HepG2 (cell line): ENCODE measurements around the gene C11orf68. TPM values are rescaled to one million over a fixed set of nuclear protein-coding genes. Genes with fewer than 3 reads are reported as not detected.

Experiments
- ADNP ChIP-seq: sonication (generic); formaldehyde crosslinking; IDR thresholded peaks from 2 replicates; pipeline ENCODE4 v1.4.0; 2020; ENCODE audit warnings: missing genetic modification reagents
- DMAP1 ChIP-seq: IDR thresholded peaks from 2 replicates; pipeline ENCODE4 v1.6.1; 2016
- ERF ChIP-seq: IDR thresholded peaks from 2 replicates; pipeline ENCODE4 v1.6.1; 2018; ENCODE audit warnings: missing biosample characterization, missing genetic modification reagents
- FOXA1 ChIP-seq, 2 experiments: fragments of 450-650 bp in 1 of 2; sonication (generic) in 1 of 2; formaldehyde crosslinking in 1 of 2; IDR thresholded peaks; 2 replicates each; pipeline versions ENCODE4 v1.4.0 to v1.6.1; 2016 to 2020; ENCODE audit warnings: missing genetic modification reagents in 1 of 2
- HOXA3 ChIP-seq: sonication (generic); formaldehyde crosslinking; IDR thresholded peaks from 2 replicates; pipeline ENCODE4 v1.5.0; 2020; ENCODE audit warnings: missing genetic modification reagents
- JARID2 ChIP-seq: sonication (generic); formaldehyde crosslinking; IDR thresholded peaks from 2 replicates; pipeline ENCODE4 v1.8.1; 2023; ENCODE audit warnings: missing genetic modification reagents, inconsistent platforms; ENCODE audit not compliant: insufficient replicate concordance
- JDP2 ChIP-seq: sonication (generic); formaldehyde crosslinking; IDR thresholded peaks from 2 replicates; pipeline ENCODE4 v1.8.1; 2022; ENCODE audit warnings: missing genetic modification reagents, borderline replicate concordance
- KLF6 ChIP-seq: IDR thresholded peaks from 2 replicates; pipeline ENCODE4 v1.8.0; 2016; ENCODE audit warnings: missing biosample characterization, missing genetic modification reagents
- MEF2D ChIP-seq: sonication (generic); formaldehyde crosslinking; IDR thresholded peaks from 2 replicates; pipeline ENCODE4 v1.5.1; 2020; ENCODE audit warnings: mild to moderate bottlenecking, missing genetic modification reagents
- PAF1 ChIP-seq: IDR thresholded peaks from 2 replicates; pipeline ENCODE4 v1.6.1; 2016; ENCODE audit warnings: missing genetic modification reagents, missing compliant biosample characterization
- THAP11 ChIP-seq: IDR thresholded peaks from 2 replicates; pipeline ENCODE4 v1.6.1; 2016; ENCODE audit warnings: missing biosample characterization, missing genetic modification reagents
- ZBTB3 ChIP-seq: sonication (generic); formaldehyde crosslinking; IDR thresholded peaks from 2 replicates; pipeline ENCODE4 v1.4.0; 2020; ENCODE audit warnings: low read depth, mild to moderate bottlenecking, moderate library complexity, missing genetic modification reagents, borderline replicate concordance
- ZNF335 ChIP-seq: sonication (generic); formaldehyde crosslinking; IDR thresholded peaks from 2 replicates; pipeline ENCODE4 v1.4.0; 2020; ENCODE audit warnings: missing genetic modification reagents
- ZNF510 ChIP-seq: sonication (generic); formaldehyde crosslinking; IDR thresholded peaks from 2 replicates; pipeline ENCODE4 v1.4.0; 2020; ENCODE audit warnings: low read depth, mild to moderate bottlenecking, missing genetic modification reagents
- ZZZ3 ChIP-seq: sonication (generic); formaldehyde crosslinking; IDR thresholded peaks from 2 replicates; pipeline ENCODE4 v1.4.0; 2020; ENCODE audit warnings: missing genetic modification reagents, mild to moderate bottlenecking, borderline replicate concordance
- polyA plus RNA-seq, 8 experiments: library from polyadenylated mRNA; depleted of rRNA in 3 of 8; stranded (reverse) in 7 of 8; unstranded in 1 of 8; fragments of >200 nt; fragmentation: Illumina TruSeq in 4 of 8; extraction: Trizol in 4 of 8; gene quantifications; 2 replicates each; pipeline versions ENCODE4 v1.2.1 to v1.2.3, GENCODE V29; 2011 to 2016; ENCODE audit warnings: low read depth in 4 of 8, missing spikeins in 1 of 8, mixed read lengths in 1 of 8; ENCODE audit not compliant: insufficient read depth in 1 of 8
- total RNA-seq, 5 experiments: library from RNA; depleted of rRNA; stranded (reverse); fragments of >200 nt; fragmentation: Illumina TruSeq; extraction: Trizol; gene quantifications; 2 replicates each; pipeline ENCODE4 v1.2.3, GENCODE V29; 2016; ENCODE audit warnings: low read depth in 1 of 5
- TF ChIP-seq, protein P1 (sequence below): sonication (generic); formaldehyde crosslinking; IDR thresholded peaks from 2 replicates; pipeline ENCODE4; 2020; ENCODE audit warnings: missing genetic modification reagents, mild to moderate bottlenecking, borderline replicate concordance
- TF ChIP-seq, protein P2 (sequence below): sonication (generic); formaldehyde crosslinking; conservative IDR thresholded peaks from 2 replicates; pipeline ENCODE4 v1.4.0; 2020; ENCODE audit warnings: missing genetic modification reagents
- TF ChIP-seq, protein P3 (sequence below): sonication (generic); formaldehyde crosslinking; IDR thresholded peaks from 2 replicates; pipeline ENCODE4 v1.4.0; 2020; ENCODE audit warnings: missing genetic modification reagents
- TF ChIP-seq, protein P4 (sequence below): sonication (generic); formaldehyde crosslinking; IDR thresholded peaks from 2 replicates; pipeline ENCODE4 v1.4.0; 2020; ENCODE audit warnings: missing genetic modification reagents
- TF ChIP-seq, protein P5 (sequence below): IDR thresholded peaks from 2 replicates; pipeline ENCODE4 v1.6.1; 2016
- TF ChIP-seq, protein P6 (sequence below): sonication (generic); formaldehyde crosslinking; IDR thresholded peaks from 2 replicates; pipeline ENCODE4 v1.8.1; 2023; ENCODE audit warnings: mild to moderate bottlenecking, missing genetic modification reagents

Gene C11orf68
- total and polyA plus RNA-seq, 2 of the 13 experiments (the other 11 are each of a cell fraction or from before 2014, with no cell fraction given) = 8.4 to 28.3 TPM

DNA sequence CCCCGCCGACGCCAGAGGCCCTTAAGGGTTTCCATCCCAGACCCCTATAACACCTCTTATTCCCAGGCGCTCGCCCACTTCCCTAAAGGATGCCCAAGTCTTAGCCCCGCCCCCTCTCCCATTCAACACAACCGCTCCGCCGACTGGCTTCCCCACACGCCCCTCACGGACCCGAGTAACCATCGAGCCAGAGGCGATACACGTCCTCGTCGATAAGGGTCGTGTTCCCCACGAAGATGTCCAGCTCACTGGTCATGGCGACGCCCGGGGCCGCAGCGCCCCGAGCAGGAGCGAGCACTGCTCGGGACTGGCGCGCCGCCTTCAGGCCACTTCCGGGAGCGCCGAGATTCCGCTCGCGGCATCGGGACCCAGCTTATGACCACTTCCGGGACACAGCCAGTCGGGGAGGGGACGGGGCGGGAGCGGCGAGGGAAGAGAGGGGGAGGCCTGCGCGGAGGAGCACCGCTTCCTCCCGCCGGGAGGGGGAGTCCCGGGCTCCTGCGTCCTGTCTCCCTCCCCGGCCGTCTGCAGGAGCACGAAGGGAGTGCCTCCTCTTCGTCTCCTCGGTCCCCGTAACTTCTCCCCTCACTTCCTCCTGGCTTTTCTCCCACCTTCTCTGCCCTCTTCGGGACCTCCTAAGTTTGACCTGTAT, 30.6 kb downstream of the C11orf68 start, which contains the start of gene FIBP (continued):
- TF ChIP-seq ZBTB3 (CRISPR knock-in tag) (no peak), DMAP1 (CRISPR knock-in tag) (peak; percentile 71), JDP2 (CRISPR knock-in tag) (no peak), ZNF510 (CRISPR knock-in tag) (no peak), ERF (CRISPR knock-in tag) (peak; percentile 69), PAF1 (no peak), ZNF335 (peak; percentile 63), MEF2D (CRISPR knock-in tag) (peak; percentile 52; the same call in 1 of the 2 replicates), ADNP (CRISPR knock-in tag) (0 out of 2 replicates have a peak, but pooled peaks have one; percentile 37), ZZZ3 (CRISPR knock-in tag) (no peak), FOXA1 (IDR thresholded peaks at IDR 0.05) (no peak), FOXA1 (CRISPR knock-in tag; IDR thresholded peaks at IDR 0.05) (peak; percentile 8; the same call in 1 of the 2 replicates), THAP11 (CRISPR knock-in tag) (peak; percentile 90), HOXA3 (CRISPR knock-in tag) (peak; percentile 80), JARID2 (CRISPR knock-in tag) (no peak), KLF6 (CRISPR knock-in tag) (no peak)
- TF ChIP-seq, protein P1, sequence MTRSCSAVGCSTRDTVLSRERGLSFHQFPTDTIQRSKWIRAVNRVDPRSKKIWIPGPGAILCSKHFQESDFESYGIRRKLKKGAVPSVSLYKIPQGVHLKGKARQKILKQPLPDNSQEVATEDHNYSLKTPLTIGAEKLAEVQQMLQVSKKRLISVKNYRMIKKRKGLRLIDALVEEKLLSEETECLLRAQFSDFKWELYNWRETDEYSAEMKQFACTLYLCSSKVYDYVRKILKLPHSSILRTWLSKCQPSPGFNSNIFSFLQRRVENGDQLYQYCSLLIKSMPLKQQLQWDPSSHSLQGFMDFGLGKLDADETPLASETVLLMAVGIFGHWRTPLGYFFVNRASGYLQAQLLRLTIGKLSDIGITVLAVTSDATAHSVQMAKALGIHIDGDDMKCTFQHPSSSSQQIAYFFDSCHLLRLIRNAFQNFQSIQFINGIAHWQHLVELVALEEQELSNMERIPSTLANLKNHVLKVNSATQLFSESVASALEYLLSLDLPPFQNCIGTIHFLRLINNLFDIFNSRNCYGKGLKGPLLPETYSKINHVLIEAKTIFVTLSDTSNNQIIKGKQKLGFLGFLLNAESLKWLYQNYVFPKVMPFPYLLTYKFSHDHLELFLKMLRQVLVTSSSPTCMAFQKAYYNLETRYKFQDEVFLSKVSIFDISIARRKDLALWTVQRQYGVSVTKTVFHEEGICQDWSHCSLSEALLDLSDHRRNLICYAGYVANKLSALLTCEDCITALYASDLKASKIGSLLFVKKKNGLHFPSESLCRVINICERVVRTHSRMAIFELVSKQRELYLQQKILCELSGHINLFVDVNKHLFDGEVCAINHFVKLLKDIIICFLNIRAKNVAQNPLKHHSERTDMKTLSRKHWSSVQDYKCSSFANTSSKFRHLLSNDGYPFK (CRISPR knock-in tag) = peak; percentile 82; the same call in 1 of the 2 replicates
- TF ChIP-seq, protein P2, sequence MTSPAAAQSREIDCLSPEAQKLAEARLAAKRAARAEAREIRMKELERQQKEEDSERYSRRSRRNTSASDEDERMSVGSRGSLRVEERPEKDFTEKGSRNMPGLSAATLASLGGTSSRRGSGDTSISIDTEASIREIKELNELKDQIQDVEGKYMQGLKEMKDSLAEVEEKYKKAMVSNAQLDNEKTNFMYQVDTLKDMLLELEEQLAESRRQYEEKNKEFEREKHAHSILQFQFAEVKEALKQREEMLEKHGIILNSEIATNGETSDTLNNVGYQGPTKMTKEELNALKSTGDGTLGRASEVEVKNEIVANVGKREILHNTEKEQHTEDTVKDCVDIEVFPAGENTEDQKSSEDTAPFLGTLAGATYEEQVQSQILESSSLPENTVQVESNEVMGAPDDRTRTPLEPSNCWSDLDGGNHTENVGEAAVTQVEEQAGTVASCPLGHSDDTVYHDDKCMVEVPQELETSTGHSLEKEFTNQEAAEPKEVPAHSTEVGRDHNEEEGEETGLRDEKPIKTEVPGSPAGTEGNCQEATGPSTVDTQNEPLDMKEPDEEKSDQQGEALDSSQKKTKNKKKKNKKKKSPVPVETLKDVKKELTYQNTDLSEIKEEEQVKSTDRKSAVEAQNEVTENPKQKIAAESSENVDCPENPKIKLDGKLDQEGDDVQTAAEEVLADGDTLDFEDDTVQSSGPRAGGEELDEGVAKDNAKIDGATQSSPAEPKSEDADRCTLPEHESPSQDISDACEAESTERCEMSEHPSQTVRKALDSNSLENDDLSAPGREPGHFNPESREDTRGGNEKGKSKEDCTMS = no peak
- TF ChIP-seq, protein P3, sequence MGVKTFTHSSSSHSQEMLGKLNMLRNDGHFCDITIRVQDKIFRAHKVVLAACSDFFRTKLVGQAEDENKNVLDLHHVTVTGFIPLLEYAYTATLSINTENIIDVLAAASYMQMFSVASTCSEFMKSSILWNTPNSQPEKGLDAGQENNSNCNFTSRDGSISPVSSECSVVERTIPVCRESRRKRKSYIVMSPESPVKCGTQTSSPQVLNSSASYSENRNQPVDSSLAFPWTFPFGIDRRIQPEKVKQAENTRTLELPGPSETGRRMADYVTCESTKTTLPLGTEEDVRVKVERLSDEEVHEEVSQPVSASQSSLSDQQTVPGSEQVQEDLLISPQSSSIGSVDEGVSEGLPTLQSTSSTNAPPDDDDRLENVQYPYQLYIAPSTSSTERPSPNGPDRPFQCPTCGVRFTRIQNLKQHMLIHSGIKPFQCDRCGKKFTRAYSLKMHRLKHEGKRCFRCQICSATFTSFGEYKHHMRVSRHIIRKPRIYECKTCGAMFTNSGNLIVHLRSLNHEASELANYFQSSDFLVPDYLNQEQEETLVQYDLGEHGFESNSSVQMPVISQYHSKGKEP (CRISPR knock-in tag) = no peak
- TF ChIP-seq, protein P4, sequence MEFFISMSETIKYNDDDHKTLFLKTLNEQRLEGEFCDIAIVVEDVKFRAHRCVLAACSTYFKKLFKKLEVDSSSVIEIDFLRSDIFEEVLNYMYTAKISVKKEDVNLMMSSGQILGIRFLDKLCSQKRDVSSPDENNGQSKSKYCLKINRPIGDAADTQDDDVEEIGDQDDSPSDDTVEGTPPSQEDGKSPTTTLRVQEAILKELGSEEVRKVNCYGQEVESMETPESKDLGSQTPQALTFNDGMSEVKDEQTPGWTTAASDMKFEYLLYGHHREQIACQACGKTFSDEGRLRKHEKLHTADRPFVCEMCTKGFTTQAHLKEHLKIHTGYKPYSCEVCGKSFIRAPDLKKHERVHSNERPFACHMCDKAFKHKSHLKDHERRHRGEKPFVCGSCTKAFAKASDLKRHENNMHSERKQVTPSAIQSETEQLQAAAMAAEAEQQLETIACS (CRISPR knock-in tag) = peak; percentile 65
- TF ChIP-seq, protein P5, sequence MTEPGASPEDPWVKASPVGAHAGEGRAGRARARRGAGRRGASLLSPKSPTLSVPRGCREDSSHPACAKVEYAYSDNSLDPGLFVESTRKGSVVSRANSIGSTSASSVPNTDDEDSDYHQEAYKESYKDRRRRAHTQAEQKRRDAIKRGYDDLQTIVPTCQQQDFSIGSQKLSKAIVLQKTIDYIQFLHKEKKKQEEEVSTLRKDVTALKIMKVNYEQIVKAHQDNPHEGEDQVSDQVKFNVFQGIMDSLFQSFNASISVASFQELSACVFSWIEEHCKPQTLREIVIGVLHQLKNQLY (CRISPR knock-in tag) = peak; percentile 12; the same call in 1 of the 2 replicates
- TF ChIP-seq, protein P6, sequence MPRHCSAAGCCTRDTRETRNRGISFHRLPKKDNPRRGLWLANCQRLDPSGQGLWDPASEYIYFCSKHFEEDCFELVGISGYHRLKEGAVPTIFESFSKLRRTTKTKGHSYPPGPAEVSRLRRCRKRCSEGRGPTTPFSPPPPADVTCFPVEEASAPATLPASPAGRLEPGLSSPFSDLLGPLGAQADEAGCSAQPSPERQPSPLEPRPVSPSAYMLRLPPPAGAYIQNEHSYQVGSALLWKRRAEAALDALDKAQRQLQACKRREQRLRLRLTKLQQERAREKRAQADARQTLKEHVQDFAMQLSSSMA (CRISPR knock-in tag) = peak; percentile 83
